CD4-positive, CD25-positive, alpha-beta regulatory T cell (primary cell): ENCODE results near the gene EML5. TPM values are rescaled to one million over a fixed set of nuclear protein-coding genes. Genes with fewer than 3 reads are reported as not detected.

ENCODE experiments used
- ATAC-seq, 2 donors: fragments of 150-1000 bp; cut with Tn5 transposase; one replicate each; pipeline ENCODE4 v1.10.0; 2021; ENCODE audit warnings: low read depth in 2 of 2, moderate number of reproducible peaks in 2 of 2, moderate library complexity in 1 of 2
- DNase-seq, 3 donors: peaks; one replicate each; pipeline versions ENCODE4 v3.0.0 to v3.0.0-alpha.2; 2012 to 2022; ENCODE audit warnings: mixed read lengths in 1 of 3
- H3K27ac ChIP-seq: one replicate; pipeline ENCODE4 v1.7.0; 2013; ENCODE audit warnings: mild to moderate bottlenecking, low read length; ENCODE audit not compliant: insufficient read depth, poor library complexity, severe bottlenecking
- H3K27me3 ChIP-seq: one replicate; pipeline ENCODE4 v1.7.0; 2013; ENCODE audit warnings: low read length; ENCODE audit not compliant: control insufficient read depth, insufficient read depth
- H3K36me3 ChIP-seq: one replicate; pipeline ENCODE4 v1.7.0; 2013; ENCODE audit warnings: mild to moderate bottlenecking, low read length, moderate library complexity; ENCODE audit not compliant: control insufficient read depth, insufficient read depth
- H3K4me1 ChIP-seq: 2 replicates; pipeline ENCODE4 v1.7.0; 2013; ENCODE audit warnings: mild to moderate bottlenecking, low read length; ENCODE audit not compliant: insufficient read depth, control insufficient read depth, poor library complexity, severe bottlenecking
- H3K4me3 ChIP-seq: one replicate; pipeline ENCODE4 v1.7.0; 2013; ENCODE audit warnings: low read depth, mild to moderate bottlenecking, low read length, moderate library complexity
- H3K9me3 ChIP-seq, 2 experiments: 1 replicate in 1 of 2; 2 replicates in 1 of 2; pipeline ENCODE4 v1.7.0; 2013; ENCODE audit warnings: low read length in 2 of 2, mild to moderate bottlenecking in 1 of 2, moderate library complexity in 1 of 2; ENCODE audit not compliant: control insufficient read depth in 2 of 2
- H3K27ac Mint-ChIP-seq, 3 donors: one replicate each; pipeline ENCODE4 v1.8.0; 2020 to 2022; ENCODE audit warnings: mild to moderate bottlenecking in 3 of 3, mixed read lengths in 3 of 3, moderate library complexity in 2 of 3
- H3K27me3 Mint-ChIP-seq: one replicate; pipeline ENCODE4 v1.8.0; 2022; ENCODE audit warnings: mild to moderate bottlenecking, mixed read lengths
- H3K36me3 Mint-ChIP-seq: one replicate; pipeline ENCODE4 v1.8.0; 2020; ENCODE audit warnings: mixed read lengths
- H3K4me1 Mint-ChIP-seq, 4 donors: one replicate each; pipeline ENCODE4 v1.8.0; 2020 to 2022; ENCODE audit warnings: mixed read lengths in 4 of 4, mild to moderate bottlenecking in 1 of 4
- H3K4me3 Mint-ChIP-seq, 4 donors: one replicate each; pipeline ENCODE4 v1.8.0; 2020 to 2022; ENCODE audit warnings: mild to moderate bottlenecking in 4 of 4, mixed read lengths in 4 of 4, moderate library complexity in 3 of 4
- H3K9me3 Mint-ChIP-seq, 7 donors: one replicate each; pipeline ENCODE4 v1.8.0; 2020 to 2022; ENCODE audit warnings: mixed read lengths in 7 of 7, mild to moderate bottlenecking in 3 of 7, moderate library complexity in 2 of 7
- polyA plus RNA-seq, 4 donors: library from polyadenylated mRNA; unstranded; fragments of 300-500 nt; fragmentation: Illumina TruSeq; gene quantifications; one replicate each; pipeline ENCODE4 v1.2.3, GENCODE V29; 2021
- total RNA-seq: library from RNA; stranded (reverse); gene quantifications from one replicate; pipeline ENCODE4 v1.2.3, GENCODE V29; 2022

The EML5 gene
- total and polyA plus RNA-seq, 5 donors from 2014 or later, result 0.11 to 0.69 (median 0.24) TPM; not detected in 1

DNA sequence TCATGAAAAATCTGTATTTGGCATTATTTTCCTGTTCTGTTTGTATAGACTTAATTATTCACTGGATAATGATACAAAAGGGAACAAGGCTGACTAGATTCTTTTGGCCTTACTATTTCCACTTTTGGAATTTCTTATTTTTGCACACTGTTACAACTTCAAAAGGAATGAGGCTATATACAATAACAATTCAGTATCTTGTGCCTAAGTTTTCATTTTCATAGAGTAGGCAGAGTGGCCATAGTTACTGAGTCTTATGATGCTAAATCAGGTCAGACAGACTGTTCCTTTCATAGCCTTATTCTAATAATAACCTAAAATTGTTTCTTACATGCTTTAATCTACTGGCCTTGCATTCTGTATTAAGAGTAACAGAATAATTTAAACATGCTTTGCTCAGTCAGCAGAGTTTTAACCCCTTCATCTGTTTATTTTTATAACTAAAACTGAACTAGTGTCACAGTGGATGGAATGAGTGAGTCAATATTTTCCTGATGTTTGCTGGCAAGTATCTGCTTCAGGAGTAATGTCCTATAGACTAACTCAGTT is 42.2 kb upstream of the EML5 start:
- Mint-ChIP-seq H3K4me3 (no peak overlapping the region), H3K36me3 (no peaks in the 10 kb centered on the region), H3K9me3 (peaks cover 0 to 1% (median 0%) of the 10 kb centered on the region in 7 donors), H3K4me1 (peaks cover 0 to 2% (median 0%) of the 10 kb centered on the region in 4 donors), H3K27me3 (peaks cover 5% of the 10 kb centered on the region), H3K27ac (no peak overlapping the region)
- no peaks in the 10 kb centered on the region for H3K4me1 ChIP-seq
- no peak overlapping the region for H3K4me3 ChIP-seq
- no peaks in the 10 kb centered on the region for H3K9me3 ChIP-seq
- no peak overlapping the region for H3K27ac ChIP-seq
- peaks cover 8% of the 10 kb centered on the region for H3K27me3 ChIP-seq
- no peaks in the 10 kb centered on the region for H3K36me3 ChIP-seq
- no peak for ATAC-seq
- no peak for DNase-seq

DNA sequence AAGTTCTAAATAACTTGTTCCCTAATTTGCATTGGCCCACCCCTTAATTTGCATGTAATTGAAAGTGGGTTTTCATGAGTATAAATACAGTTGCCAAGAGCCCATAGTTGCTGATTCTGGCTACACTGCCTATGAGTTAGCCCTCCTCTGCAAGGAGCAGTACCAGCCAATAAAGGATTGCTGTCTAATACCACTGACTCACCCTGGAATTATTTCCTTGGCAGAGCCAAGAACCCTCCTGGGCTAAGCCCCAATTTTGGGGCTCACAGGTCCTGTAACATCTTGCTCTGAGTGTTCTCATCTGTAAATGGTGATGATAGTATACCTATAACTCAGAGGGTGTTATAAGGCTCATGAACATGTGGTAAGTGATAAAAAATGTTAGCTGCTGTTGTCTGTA is 38.5 kb upstream of the EML5 start:
- H3K27ac ChIP-seq, result no peak overlapping the region
- H3K4me1 ChIP-seq, result no peaks in the 10 kb centered on the region
- DNase-seq, result no peak
- no peaks in the 10 kb centered on the region for H3K36me3 ChIP-seq
- Mint-ChIP-seq H3K27ac (no peak overlapping the region), H3K36me3 (no peaks in the 10 kb centered on the region), H3K27me3 (peaks cover 17% of the 10 kb centered on the region), H3K9me3 (no peaks in the 10 kb centered on the region), H3K4me3 (no peak overlapping the region), H3K4me1 (no peaks in the 10 kb centered on the region)
- no peak overlapping the region for H3K4me3 ChIP-seq
- peaks cover 6% of the 10 kb centered on the region for H3K27me3 ChIP-seq
- no peak for ATAC-seq
- H3K9me3 ChIP-seq, result no peaks in the 10 kb centered on the region

DNA sequence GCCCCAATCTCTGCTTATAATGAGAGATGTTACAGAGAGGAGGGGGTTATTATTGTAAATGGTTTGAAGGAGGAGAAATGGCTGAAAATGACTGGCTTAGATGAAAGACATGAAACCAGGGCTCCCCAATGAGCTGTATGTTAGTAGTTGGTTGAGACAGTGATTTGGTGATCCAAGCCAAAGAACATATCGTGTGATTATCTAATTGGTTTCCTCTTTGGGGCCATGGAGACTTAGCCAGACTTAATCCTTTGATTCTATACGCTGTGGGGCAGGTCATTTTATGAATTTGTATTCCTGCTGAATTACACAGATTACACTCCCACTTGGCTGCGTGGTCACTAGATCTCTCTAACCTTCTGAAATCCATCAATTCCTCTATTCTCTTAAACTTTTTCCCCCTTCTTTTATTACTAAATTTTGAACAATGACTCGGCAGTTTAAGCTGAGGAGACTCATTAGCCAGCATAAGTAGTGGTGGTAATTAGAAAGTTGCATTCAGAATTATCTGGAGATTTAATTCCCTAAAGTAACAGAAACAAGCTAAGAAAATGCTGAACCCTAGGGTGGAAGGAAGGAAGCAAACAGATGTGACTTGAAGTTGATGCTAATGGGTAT is 37.0 kb upstream of the EML5 start:
- Histone ChIP-seq H3K27me3 (peaks cover 6% of the 10 kb centered on the region), H3K36me3 (no peaks in the 10 kb centered on the region), H3K27ac (no peak overlapping the region), H3K4me3 (no peak overlapping the region), H3K9me3 (no peaks in the 10 kb centered on the region), H3K4me1 (peaks cover 3% of the 10 kb centered on the region)
- no peak overlapping the region for H3K4me3 Mint-ChIP-seq
- DNase-seq, result no peak
- peaks cover 0 to 7% (median 4%) of the 10 kb centered on the region in 4 donors for H3K4me1 Mint-ChIP-seq
- no peaks in the 10 kb centered on the region for H3K9me3 Mint-ChIP-seq
- no peak for ATAC-seq
- H3K27me3 Mint-ChIP-seq, result peaks cover 24% of the 10 kb centered on the region
- no peak overlapping the region for H3K27ac Mint-ChIP-seq
- H3K36me3 Mint-ChIP-seq, result no peaks in the 10 kb centered on the region

DNA sequence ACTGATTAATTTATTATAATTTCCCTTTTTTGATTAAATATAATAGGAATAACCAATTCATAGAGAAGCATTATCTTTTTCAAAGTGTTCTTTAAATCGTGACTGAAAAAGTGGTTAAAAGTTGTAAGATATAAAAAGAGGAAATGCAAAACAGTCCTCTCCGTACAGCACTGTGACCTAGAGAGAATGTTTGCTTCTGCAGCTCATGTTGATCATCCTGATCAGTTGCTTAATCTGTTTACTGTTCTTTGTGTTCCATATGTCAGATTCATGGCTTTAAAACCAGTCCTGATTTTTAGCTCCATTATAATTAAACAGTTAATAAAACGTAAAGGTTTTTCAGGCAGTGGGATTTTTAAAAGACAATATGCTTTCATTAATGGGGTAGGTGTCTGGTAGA is 36.4 kb upstream of the EML5 start:
- ATAC-seq (no peak), DNase-seq (no peak)
- H3K36me3 ChIP-seq, result no peaks in the 10 kb centered on the region
- no peak overlapping the region for H3K4me3 ChIP-seq
- H3K4me1 ChIP-seq, result peaks cover 9% of the 10 kb centered on the region
- H3K4me3 Mint-ChIP-seq, result no peak overlapping the region
- H3K27ac ChIP-seq, result no peak overlapping the region
- no peaks in the 10 kb centered on the region for H3K36me3 Mint-ChIP-seq
- H3K27me3 ChIP-seq, result peaks cover 5% of the 10 kb centered on the region
- H3K4me1 Mint-ChIP-seq, result peaks cover under 1 to 10% (median 6%) of the 10 kb centered on the region in 4 donors
- H3K27ac Mint-ChIP-seq, result no peak overlapping the region
- peaks cover 29% of the 10 kb centered on the region for H3K27me3 Mint-ChIP-seq
- no peaks in the 10 kb centered on the region for H3K9me3 ChIP-seq
- no peaks in the 10 kb centered on the region for H3K9me3 Mint-ChIP-seq

DNA sequence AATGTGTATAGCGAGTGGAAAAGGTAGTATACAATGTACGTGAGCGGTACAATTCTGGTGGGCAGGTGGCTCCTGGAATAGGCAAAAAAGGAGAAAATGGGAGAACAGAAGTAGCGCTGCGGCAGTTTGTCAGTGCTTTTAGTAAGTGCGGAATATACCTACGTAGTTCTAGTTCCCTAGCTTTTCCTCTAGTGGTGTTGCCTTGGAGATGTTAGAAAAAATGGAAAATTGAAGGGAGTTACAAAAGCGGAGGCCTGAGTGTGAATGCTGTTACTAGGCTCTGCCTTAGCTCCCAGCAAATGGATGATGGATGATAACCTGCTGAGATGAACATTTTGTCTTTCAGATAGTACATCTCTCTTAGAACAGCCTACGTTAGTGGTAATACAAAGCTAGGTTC is 32.8 kb upstream of the EML5 start:
- no peaks in the 10 kb centered on the region for H3K9me3 ChIP-seq
- H3K4me3 ChIP-seq, result no peak overlapping the region
- no peaks in the 10 kb centered on the region for H3K36me3 ChIP-seq
- Mint-ChIP-seq H3K4me1 (peaks cover 3 to 16% (median 10%) of the 10 kb centered on the region in 4 donors), H3K4me3 (peak overlapping the region; percentile 87 to 89 (median 88)), H3K27me3 (peaks cover 36% of the 10 kb centered on the region), H3K36me3 (no peaks in the 10 kb centered on the region), H3K27ac (peak overlapping the region in 1 of 3 donors; percentile 38), H3K9me3 (no peaks in the 10 kb centered on the region)
- H3K27ac ChIP-seq, result no peak overlapping the region
- DNase-seq (no peak), ATAC-seq (no peak)
- H3K27me3 ChIP-seq, result peaks cover 4% of the 10 kb centered on the region
- peaks cover 13% of the 10 kb centered on the region for H3K4me1 ChIP-seq

DNA sequence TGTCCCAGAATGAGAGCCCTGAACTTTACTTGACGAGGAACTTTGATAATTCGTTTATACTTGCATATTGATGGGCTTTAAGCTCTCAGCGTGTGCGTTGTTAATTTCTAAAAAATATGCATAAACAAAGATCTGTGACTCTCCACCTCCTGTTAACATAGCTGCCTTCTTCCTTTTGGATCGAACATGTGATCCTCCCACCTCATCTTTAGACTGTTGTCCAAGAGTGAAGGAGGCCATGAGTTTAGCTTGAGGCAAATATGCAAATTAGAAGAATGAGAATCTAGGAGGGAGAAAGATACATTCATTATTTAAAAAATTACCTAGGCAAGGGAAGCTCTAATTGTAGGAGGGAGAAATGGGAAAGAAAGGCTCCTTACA is 32.3 kb upstream of the EML5 start:
- Histone ChIP-seq H3K27ac (peak overlapping the region; percentile 74), H3K27me3 (peaks cover 8% of the 10 kb centered on the region), H3K36me3 (no peaks in the 10 kb centered on the region), H3K9me3 (no peaks in the 10 kb centered on the region), H3K4me1 (peaks cover 13% of the 10 kb centered on the region), H3K4me3 (peak overlapping the region; percentile 87)
- ATAC-seq (no peak), DNase-seq (no peak)
- Mint-ChIP-seq H3K27ac (peak overlapping the region in 1 of 3 donors; percentile 38), H3K9me3 (no peaks in the 10 kb centered on the region), H3K27me3 (peaks cover 39% of the 10 kb centered on the region), H3K36me3 (no peaks in the 10 kb centered on the region), H3K4me1 (peaks cover 3 to 16% (median 10%) of the 10 kb centered on the region in 4 donors), H3K4me3 (peak overlapping the region; percentile 87 to 89 (median 88))

DNA sequence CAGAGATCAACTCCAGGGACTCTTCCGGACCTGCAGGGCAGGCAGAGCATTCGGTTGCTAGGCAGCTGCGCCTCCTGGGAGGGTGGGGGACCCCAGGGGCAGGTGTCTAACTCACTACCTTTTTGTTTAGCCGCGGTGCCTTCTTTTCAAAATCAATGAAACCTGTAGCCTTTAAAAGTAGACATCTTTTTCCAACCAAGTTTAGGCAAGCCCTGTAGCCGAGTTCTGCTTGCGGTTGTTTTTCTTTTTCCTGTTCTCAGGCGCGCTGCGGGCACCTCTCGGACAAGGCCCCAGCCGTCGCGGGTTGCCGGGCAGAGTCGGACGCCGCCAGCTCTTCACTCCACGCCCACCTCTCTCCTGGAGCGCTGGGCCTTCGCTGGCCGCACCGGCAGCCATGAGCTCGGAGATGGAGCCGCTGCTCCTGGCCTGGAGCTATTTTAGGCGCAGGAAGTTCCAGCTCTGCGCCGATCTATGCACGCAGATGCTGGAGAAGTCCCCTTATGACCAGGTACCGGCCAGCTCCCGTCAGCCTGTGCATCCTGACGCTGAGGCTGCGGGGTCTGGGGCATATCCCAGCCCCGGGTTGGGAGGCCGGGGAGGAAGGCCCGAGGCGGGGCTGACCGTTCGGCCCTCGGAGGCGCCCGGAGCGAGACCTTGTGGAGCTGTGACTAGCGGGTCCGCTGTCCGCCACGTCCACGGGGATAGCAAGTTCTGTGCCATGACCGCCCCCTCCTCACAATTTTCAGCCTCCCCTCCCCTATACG is 31.7 kb upstream of the EML5 start, which contains the start of gene TTC8:
Gene TTC8 (plus strand): TSS at position 338 of the 764 bp plus-strand sequence. CDS start 57 bp downstream, at position 395.
- Mint-ChIP-seq H3K36me3 (no peaks in the 10 kb centered on the region), H3K27ac (peak within 1 kb of the TSS; percentile 97 to 98 (median 98)), H3K4me1 (peaks cover 3 to 16% (median 10%) of the 10 kb centered on the region in 4 donors), H3K4me3 (peak within 1 kb of the TSS; percentile 88 to 92 (median 88)), H3K27me3 (peaks cover 39% of the 10 kb centered on the region), H3K9me3 (no peaks in the 10 kb centered on the region)
- DNase-seq, result peak; percentile 71 to 90 (median 87)
- Histone ChIP-seq H3K27ac (peak within 1 kb of the TSS; percentile 74), H3K4me1 (peaks cover 13% of the 10 kb centered on the region), H3K36me3 (no peaks in the 10 kb centered on the region), H3K9me3 (no peaks in the 10 kb centered on the region), H3K4me3 (peak within 1 kb of the TSS; percentile 87), H3K27me3 (peaks cover 8% of the 10 kb centered on the region)
- peak; percentile 91 to 92 for ATAC-seq
